Mononuclear cell (primary cell): ENCODE results near the gene UBXN2A. TPM values are rescaled to one million over a fixed set of nuclear protein-coding genes. Genes with fewer than 3 reads are reported as not detected.

Experiments
- total RNA-seq: library from RNA; depleted of rRNA; stranded (reverse); fragments of >200 nt; gene quantifications from one replicate; pipeline ENCODE4 v1.2.3, GENCODE V29; 2012

Gene UBXN2A
- total RNA-seq, 1 donor = 16.7 TPM

Other genes starting within 250 kb of the UBXN2A start
- gene ATAD2B, start 13.3 kb upstream of the UBXN2A start, total RNA-seq = 55.2 TPM
- 1.5 TPM for gene MFSD2B, start 69.6 kb downstream of the UBXN2A start, total RNA-seq
- gene WDCP, start 106.9 kb downstream of the UBXN2A start, total RNA-seq = 3.0 TPM
- 4.5 TPM for gene FKBP1B, start 109.3 kb downstream of the UBXN2A start, total RNA-seq
- gene SF3B6, start 135.9 kb downstream of the UBXN2A start, total RNA-seq = 107 TPM
- 5.6 TPM for gene TP53I3, start 144.4 kb downstream of the UBXN2A start, total RNA-seq
- gene PFN4, start 182.9 kb downstream of the UBXN2A start, total RNA-seq = not detected
- 26.2 TPM for gene FAM228B, start 183.0 kb downstream of the UBXN2A start, total RNA-seq
- 0.10 TPM for gene FAM228A, start 234.6 kb downstream of the UBXN2A start, total RNA-seq